GM18505 (cell line): ENCODE measurements around the gene EPG5.
"Not testable (repeated sequence)": the region's sequence is repeated elsewhere in the genome, so short reads cannot be mapped to it uniquely, and the experiment has no call there.

Experiments
- ATAC-seq: cut with Tn5 transposase; IDR thresholded peaks from one replicate; pipeline ENCODE4 v1.9.1; 2021; ENCODE audit not compliant: unreplicated experiment
- POLR2A ChIP-seq: IDR thresholded peaks from 4 replicates; pipeline ENCODE4 v1.6.1; 2011; ENCODE audit warnings: borderline replicate concordance; ENCODE audit not compliant: insufficient read depth, insufficient read length; ENCODE audit errors: extremely low read depth

Gene EPG5

DNA sequence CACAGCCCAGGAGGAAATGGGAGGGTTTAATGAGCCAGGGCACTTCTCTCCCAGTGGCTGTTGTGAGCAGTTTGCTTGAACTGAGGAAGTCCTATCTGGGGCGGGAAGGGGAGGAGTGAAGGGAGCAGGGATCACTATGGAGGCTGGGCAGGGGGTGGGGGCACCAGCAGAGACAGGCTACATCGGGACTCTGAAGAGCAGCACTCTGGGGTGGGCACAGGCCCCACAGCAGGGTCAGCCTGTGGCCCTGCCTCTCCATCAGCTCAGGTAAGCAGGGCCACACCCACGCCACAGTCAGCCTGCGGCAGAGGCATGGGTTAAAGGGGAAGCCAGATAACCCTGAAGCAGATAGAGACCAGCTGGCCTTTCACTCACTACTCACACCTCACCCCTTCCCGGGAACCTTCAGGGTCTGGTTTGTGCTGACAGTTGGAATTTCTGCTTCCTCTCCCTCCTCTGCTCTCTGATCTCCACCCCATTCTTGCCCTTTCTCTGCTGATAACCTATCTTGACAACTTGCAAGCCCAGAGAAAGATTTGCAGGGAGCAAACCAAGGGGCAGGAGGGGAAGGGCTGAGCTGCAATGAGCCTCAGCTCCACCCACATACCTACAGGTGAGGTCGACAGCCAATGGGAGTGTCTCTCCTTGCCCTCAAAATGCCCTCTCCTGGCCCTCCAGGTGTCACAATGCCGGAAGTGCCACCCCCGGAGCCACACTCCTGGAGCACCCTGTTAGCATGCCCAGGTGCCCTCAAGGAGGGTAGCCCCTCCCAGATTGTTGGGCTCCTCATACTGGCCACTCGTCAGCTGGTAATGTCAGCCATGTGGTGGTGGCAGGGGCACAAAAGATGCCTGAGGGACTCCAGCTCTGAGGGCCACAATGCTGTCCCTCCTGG lies 138.0 kb downstream of the EPG5 start:
- ATAC-seq = no peak
- TF ChIP-seq POLR2A = no peak

DNA sequence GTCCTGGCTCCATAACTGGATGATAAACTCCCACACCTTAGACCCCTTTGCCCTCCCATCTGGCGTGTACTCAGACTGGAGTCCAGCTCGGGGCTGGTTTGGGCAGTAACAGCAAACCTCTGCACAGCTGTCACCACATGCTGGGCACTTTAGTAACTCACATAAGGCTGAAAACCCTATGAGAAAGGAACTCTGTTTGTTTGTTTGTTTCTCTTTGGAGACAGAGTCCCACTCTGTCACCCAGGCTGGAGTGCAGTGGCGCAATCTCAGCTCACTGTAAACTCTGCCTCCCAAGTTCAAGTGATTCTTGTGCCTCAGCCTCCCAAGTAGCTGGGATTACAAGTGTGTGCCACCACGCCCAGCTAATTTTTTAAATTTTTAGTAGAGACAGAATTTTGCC lies 140.4 kb downstream of the EPG5 start:
- not testable (repeated sequence) for ATAC-seq

DNA sequence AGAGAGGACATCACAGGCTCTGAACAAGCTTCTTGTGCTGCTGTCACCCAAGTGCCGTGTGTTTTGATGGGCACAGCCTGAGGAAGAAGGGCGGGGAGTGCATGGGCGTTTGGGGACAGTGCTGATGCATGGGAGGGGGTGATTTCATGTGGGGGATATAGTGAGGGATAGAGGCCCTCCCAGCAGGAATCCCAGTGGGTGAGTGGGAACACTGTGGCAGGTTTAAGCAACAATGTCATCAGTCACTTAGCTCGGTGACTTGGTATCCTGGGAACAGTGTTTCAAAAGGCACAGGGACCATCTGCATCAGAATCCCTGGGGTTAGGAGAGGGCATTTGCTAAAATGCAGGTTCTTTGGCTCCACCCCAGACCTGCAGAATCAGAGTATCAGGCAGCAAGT lies 141.0 kb downstream of the EPG5 start:
- no peak for ATAC-seq
- no peak for TF ChIP-seq POLR2A

DNA sequence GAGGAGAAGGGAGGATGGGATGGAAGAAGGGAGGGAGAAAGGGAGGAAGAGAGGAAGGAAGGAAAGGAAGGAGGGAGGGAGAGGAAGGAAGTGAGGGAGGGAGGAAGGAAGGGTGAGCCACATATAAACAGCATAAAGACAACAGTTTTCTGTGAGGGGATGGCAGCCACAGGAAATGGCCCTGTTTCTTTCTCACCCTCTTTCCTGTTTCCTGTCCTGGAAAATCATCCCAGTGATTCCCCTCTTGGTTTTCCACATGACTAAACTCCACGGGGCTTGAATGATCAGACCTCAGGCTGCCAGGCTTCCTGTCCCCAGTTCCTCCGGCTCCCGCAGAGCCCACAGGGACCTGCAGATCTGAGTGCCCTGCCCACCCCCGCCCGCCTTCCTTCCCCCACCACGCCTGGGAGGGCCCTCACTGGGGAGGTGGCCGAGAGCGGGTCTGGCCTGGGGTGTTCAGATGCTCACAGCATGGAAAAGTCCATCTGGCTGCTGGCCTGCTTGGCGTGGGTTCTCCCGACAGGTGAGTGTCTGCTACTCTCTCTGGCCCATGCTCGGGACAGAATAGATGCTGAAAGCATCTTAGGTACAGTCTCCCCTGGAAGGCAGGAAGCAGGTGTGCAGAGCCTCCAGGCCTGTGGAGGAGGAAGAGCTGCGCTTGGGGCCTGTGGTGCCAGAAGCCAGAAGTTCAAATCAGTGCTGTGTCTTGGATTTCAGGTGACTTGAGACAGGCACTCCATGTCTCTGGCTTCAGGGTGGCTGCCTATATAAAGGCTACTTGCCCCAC lies 141.7 kb downstream of the EPG5 start, which contains the start of gene SIGLEC15:
Gene SIGLEC15 (plus strand): TSS at position 418 of the 787 bp plus-strand sequence. CDS start 54 bp downstream, at position 472.
- ATAC-seq = no peak
- TF ChIP-seq POLR2A = no peak

DNA sequence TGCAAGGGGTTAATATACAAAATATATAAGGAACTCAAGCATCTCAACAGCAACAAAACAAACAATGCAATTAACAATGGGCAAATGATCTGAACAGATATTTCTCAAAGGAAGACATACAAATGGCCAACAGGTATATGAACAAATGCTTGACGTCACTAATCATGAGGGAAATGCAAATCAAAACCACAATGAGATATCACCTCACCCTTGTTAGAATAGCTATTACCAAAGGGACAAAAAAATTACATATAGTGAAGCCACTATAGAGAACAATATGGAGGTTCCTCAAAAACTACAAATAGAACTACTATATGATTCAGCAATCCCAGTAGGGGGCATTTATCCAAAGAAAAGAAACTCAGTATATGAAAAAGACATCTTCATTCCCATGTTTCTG lies 145.4 kb downstream of the EPG5 start:
- TF ChIP-seq POLR2A = no peak
- ATAC-seq = no peak

DNA sequence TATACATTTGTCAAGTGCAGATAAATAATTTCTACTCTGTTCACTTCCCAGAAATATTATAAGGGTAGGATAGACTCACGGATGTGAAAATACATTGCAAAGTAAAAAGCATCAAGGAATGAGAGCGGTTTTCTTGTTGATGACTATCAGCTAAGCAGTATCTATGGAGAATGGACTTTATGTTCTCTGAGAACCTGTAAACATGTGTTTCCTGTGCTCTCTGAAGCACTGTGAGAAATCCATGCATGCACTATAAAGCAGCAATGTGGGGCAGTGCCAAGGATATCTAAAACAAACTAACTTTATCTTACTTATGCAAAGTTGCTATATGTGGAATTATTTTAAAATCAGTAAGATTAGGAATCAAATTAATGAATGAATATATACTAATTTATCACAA lies 146.1 kb downstream of the EPG5 start:
- no peak for ATAC-seq
- TF ChIP-seq POLR2A = no peak

DNA sequence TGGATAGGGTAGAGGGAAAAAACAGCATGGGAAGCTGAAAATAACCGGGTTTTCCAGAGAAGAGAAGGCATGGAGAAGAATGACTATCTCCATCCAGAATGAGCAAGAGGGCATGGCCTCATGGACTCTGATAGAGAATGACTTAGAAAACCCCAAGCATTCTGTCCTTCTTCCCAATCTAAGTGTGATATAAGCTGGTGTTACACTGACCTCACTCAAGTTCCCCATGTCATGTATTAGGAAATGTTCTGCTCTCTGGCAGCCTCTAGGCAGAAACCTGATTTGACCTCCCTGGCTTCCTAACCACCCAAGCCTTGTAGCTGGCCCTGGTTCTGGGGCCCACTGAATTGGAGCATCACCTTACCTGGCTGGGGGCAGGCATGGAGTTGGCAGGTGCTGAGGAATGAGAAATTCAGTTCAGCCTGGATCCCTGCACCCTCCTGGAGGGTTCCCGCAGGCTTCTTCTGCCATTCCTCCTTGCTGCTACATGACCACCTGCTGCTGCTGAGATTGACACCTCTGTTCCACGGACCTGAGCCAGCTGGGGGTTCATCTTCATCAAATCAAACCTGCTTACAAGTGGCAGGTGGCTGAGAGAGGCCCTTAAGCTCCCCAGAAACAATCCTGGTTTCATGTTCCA lies 146.9 kb downstream of the EPG5 start:
- no peak for TF ChIP-seq POLR2A
- ATAC-seq = no peak

DNA sequence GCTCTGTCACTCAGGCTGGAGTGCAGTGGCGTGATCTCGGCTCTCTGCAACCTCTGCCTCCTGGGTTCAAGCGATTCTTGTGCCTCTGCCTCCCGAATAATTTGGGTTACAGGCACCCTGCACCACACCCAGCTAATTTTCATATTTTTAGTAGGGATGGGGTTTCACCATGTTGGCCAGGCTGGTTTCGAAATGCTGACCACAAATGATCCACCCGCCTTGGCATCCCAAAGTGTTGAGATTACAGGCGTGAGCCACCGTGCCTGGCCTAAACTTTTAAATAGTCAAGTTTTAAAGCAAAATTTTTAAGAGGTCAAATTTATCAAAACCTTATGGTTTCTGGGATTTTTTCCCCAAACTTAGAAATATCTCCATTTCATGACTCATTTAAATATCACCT lies 148.4 kb downstream of the EPG5 start:
- ATAC-seq = not testable (repeated sequence)

DNA sequence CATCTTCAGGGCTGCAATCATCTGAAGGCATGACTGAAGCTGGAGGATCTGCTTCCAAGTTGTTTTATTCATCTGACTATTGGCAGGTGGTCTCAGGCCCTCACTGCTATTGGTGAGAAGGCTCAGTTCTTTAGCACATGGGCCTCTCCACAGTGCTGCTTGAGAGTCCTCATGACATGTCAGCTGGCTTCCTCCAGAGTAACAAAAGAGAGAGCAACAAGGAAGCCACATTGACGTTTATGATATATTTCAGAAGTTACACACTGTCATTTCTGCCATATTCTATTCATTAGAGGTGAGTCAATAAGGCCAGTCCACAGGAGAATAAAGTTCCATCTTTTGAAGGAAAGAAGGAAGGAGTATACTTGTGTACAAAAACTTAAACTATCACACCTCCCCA lies 149.6 kb downstream of the EPG5 start:
- no peak for ATAC-seq
- TF ChIP-seq POLR2A = no peak

DNA sequence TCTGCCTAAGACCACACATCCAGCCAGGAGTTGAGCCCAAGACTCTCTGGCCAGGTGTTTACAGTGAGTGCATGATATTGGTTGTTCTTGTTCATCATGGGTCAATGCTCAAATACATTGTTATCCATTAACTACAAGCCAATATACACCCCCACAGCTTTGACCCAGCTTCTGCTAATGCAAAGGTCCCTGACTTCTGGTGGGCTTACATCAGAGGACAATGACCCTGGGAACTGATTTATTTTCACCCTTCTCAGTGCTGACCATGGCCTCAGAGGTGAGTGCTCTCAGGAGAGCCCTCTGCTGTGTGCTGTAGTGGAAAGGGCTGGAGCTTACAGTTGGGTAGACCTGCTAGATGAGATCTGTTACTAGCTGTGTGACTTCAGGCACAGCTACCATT lies 152.4 kb downstream of the EPG5 start:
- not testable (repeated sequence) for ATAC-seq

DNA sequence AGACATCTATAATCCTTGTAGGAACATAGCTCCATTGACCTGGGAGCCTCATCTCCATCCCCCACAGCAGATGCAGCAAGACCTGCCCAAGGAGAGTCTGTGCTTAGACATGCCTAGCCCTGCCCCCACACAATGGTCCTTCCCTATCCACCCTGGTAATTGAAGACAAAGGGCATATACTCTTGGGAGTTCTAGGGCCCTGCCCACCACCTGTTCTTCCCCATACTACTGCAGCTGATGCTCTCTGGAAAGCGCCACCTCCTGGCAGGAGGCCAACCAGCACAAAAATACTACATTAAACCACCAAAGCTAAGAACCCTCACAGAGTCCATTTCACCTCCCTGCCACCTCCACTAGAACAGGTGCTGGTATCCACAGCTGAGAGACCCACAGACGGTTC lies 160.0 kb downstream of the EPG5 start:
- ATAC-seq = not testable (repeated sequence)

DNA sequence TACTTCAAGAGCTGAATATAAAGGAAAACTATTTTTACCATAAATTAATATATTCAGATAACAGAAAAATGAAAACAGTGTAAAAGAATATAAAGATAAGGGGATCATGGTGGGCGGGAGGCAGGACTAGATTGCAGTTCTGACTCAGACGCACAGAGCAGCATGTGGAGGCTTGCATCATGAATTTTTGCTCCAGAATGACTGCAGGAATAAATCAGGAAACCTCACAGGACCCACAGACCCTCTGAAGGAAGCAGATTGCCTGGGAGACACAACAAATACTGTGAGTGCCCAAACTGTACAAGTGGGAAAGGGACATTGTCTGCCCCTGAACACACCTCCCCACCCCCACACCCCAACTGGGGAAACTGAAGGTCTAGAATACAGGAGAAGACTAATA lies 160.9 kb downstream of the EPG5 start:
- no peak for ATAC-seq
- TF ChIP-seq POLR2A = no peak

DNA sequence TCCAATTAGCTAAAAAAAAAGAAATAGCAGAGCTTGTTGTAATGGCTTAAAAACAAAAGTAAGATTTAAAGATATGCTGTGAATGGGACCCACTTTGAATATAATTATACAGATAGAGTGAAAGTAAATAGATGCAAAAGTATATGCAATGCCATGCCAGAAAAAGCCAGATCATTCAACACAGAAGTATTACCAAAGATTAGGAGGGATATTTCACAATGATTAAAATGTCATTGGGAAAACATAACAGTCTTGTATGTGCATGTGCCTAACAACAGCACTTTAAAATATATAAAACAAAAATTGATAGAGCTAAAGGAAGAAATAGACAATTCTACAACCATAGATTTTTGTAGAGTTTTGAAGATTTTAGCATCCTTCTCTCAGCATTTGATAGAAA lies 161.6 kb downstream of the EPG5 start:
- ATAC-seq = no peak
- no peak for TF ChIP-seq POLR2A
